Measurements from ENCODE around the gene CACNA1E. TPM values are rescaled to one million over a fixed set of nuclear protein-coding genes. Genes with fewer than 3 reads are reported as not detected.

CACNA1E gene
- total RNA-seq, 1 donor from 2014 or later: not detected

DNA sequence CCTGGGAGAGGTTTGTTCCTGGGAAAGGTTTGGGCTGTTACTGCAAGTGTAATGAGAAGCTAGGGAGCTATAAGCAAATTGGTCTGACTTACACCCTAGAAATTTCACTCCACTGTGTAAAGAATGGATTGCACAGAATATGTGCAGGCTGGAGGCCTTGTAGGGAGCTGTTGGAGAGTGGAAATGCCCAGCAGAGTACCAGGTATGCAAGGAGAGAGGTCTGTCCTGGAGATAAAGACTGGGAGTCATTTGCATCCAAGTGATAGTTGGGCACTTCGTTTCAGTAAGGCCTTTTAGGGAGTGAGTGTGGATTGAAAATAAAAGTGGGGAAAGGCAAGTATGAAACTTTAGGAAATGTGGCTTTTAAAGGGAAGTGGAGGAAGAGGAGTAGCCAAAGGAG, 75.8 kb downstream of the CACNA1E start:
- DNase-seq (ENCODE audit: extremely low spot score, unreplicated experiment): no peak
- Mint-ChIP-seq H3K9me3 (ENCODE audit: unreplicated experiment) (no peaks in the 10 kb centered on the region), H3K27me3 (ENCODE audit: unreplicated experiment) (no peaks in the 10 kb centered on the region), H3K4me1 (ENCODE audit: unreplicated experiment) (no peaks in the 10 kb centered on the region), H3K36me3 (ENCODE audit: unreplicated experiment) (no peaks in the 10 kb centered on the region), H3K4me3 (ENCODE audit: unreplicated experiment) (no peak overlapping the region), H3K27ac (ENCODE audit: unreplicated experiment) (no peak overlapping the region)
- TF ChIP-seq CTCF (IDR thresholded peaks at IDR 0.05): no peak

- no peaks in the 10 kb centered on the region for H3K36me3 Mint-ChIP-seq (ENCODE audit: unreplicated experiment)
- H3K27me3 Mint-ChIP-seq (ENCODE audit: unreplicated experiment): no peaks in the 10 kb centered on the region
- DNase-seq (ENCODE audit: extremely low spot score, unreplicated experiment): no peak
- no peaks in the 10 kb centered on the region for H3K4me1 Mint-ChIP-seq (ENCODE audit: unreplicated experiment)
- H3K4me3 Mint-ChIP-seq (ENCODE audit: unreplicated experiment): no peak overlapping the region
- TF ChIP-seq CTCF (IDR thresholded peaks at IDR 0.05): no peak
- no peaks in the 10 kb centered on the region for H3K9me3 Mint-ChIP-seq (ENCODE audit: unreplicated experiment)
- H3K27ac Mint-ChIP-seq (ENCODE audit: unreplicated experiment): no peak overlapping the region
Observed at GRCh38 chr1:181562395-181562794, 79.1 kb downstream of the CACNA1E start.

DNA sequence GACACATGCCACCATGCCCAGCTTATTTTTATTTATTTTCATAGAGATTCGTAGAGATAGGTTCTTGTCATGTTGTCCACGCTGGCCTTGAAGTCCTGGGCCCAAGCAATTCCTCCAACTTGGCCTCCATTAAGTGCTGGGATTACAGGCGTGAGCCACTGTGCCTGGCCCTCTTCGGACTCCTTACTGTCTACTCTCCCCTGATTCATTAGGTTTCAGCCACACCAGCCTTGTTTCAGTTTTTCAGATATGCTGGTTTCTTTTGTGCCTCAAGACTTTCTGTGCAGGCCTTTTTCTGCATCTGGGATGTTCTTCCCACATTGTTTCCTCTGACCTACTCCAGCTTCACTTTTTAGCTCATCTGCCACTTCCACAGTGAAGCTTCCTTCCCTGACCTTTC, 85.4 kb downstream of the CACNA1E start:
- DNase-seq (ENCODE audit: extremely low spot score, unreplicated experiment): no peak
- Mint-ChIP-seq H3K36me3 (ENCODE audit: unreplicated experiment) (no peaks in the 10 kb centered on the region), H3K27me3 (ENCODE audit: unreplicated experiment) (no peaks in the 10 kb centered on the region), H3K9me3 (ENCODE audit: unreplicated experiment) (no peaks in the 10 kb centered on the region), H3K4me3 (ENCODE audit: unreplicated experiment) (no peak overlapping the region), H3K27ac (ENCODE audit: unreplicated experiment) (no peak overlapping the region), H3K4me1 (ENCODE audit: unreplicated experiment) (no peaks in the 10 kb centered on the region)
- TF ChIP-seq CTCF (IDR thresholded peaks at IDR 0.05): no peak

DNA sequence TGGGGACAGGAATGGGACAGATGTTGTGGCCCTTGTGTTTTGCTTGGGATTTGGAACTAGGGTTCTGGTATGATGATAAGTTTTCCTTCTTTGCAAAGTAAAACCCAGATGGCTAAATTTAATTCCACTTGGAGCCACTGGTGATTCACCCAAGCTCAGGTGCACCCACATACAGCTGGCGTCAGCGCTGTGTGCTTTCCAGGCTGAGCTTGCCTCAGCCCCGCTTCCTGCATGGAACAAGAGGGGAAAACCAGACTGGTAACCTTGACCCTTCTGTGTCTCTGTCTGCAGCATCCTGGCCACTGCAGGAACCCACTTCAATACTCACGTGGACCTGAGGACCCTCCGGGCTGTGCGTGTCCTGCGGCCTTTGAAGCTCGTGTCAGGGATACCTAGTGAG, 94.2 kb downstream of the CACNA1E start:
- no peak for DNase-seq (ENCODE audit: extremely low spot score, unreplicated experiment)
- no peaks in the 10 kb centered on the region for H3K9me3 Mint-ChIP-seq (ENCODE audit: unreplicated experiment)
- H3K4me3 Mint-ChIP-seq (ENCODE audit: unreplicated experiment): no peak overlapping the region
- TF ChIP-seq CTCF (IDR thresholded peaks at IDR 0.05): no peak
- no peaks in the 10 kb centered on the region for H3K27me3 Mint-ChIP-seq (ENCODE audit: unreplicated experiment)
- H3K27ac Mint-ChIP-seq (ENCODE audit: unreplicated experiment): no peak overlapping the region
- no peaks in the 10 kb centered on the region for H3K4me1 Mint-ChIP-seq (ENCODE audit: unreplicated experiment)
- no peaks in the 10 kb centered on the region for H3K36me3 Mint-ChIP-seq (ENCODE audit: unreplicated experiment)

DNA sequence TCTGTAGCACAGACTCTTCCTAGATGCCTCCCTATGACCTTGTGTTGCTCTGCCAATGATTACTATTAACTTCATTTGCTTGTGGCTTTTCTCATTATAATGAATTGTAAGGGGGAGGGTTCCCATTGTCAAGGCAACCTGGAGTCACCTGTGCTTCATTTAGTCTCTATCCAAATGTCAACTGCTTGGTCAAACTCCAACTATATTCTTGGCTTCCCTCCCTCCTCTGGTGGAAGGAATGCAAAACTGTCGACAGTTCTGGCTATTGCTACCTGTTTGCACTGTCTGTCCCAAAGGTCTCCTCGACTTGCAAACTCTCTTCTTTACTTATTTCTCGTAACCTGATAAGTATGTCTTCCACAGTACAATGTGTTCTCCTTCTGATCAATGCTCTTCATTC, 100.3 kb downstream of the CACNA1E start:
- H3K4me3 Mint-ChIP-seq (ENCODE audit: unreplicated experiment): no peak overlapping the region
- no peaks in the 10 kb centered on the region for H3K4me1 Mint-ChIP-seq (ENCODE audit: unreplicated experiment)
- H3K27ac Mint-ChIP-seq (ENCODE audit: unreplicated experiment): no peak overlapping the region
- no peak for TF ChIP-seq CTCF (IDR thresholded peaks at IDR 0.05)
- H3K27me3 Mint-ChIP-seq (ENCODE audit: unreplicated experiment): no peaks in the 10 kb centered on the region
- no peaks in the 10 kb centered on the region for H3K9me3 Mint-ChIP-seq (ENCODE audit: unreplicated experiment)
- no peaks in the 10 kb centered on the region for H3K36me3 Mint-ChIP-seq (ENCODE audit: unreplicated experiment)
- no peak for DNase-seq (ENCODE audit: extremely low spot score, unreplicated experiment)
